SK-N-SH (cell line): ENCODE data around the gene CELF2.

Experiments
- FOSL2 ChIP-seq: IDR thresholded peaks from 2 replicates; pipeline ENCODE4 v1.4.0; 2012; ENCODE audit warnings: low read depth, mild to moderate bottlenecking, moderate library complexity, borderline replicate concordance
- NRF1 ChIP-seq: IDR thresholded peaks from 2 replicates; pipeline ENCODE4 v1.6.1; 2012; ENCODE audit warnings: low read depth, mild to moderate bottlenecking, low read length
- POLR2AphosphoS5 ChIP-seq: IDR thresholded peaks from 2 replicates; pipeline ENCODE4 v1.6.1; 2012; ENCODE audit warnings: low read depth, low read length
- RAD21 ChIP-seq: IDR thresholded peaks from 2 replicates; pipeline ENCODE4 v1.6.1; 2012; ENCODE audit warnings: mild to moderate bottlenecking, low read length
- RFX5 ChIP-seq: IDR thresholded peaks from 2 replicates; pipeline ENCODE4 v1.6.1; 2012; ENCODE audit warnings: mild to moderate bottlenecking, improper control_type of control experiment, low read length
- SIN3A ChIP-seq: IDR thresholded peaks from 2 replicates; pipeline ENCODE4 v1.6.1; 2012; ENCODE audit warnings: low read depth, mild to moderate bottlenecking, low read length, moderate library complexity, borderline replicate concordance
- YY1 ChIP-seq: IDR thresholded peaks from 2 replicates; pipeline ENCODE4 v1.4.0; 2012; ENCODE audit warnings: low read depth, mild to moderate bottlenecking
- TF ChIP-seq, protein P1 (sequence below): fragments of 200-600 bp; sonication (generic); IDR thresholded peaks from 2 replicates; pipeline ENCODE4 v1.6.1; 2017; ENCODE audit warnings: antibody characterized with exemption, mild to moderate bottlenecking, moderate library complexity
- TF ChIP-seq, protein P2 (sequence below): fragments of 150-350 bp; IDR thresholded peaks from 2 replicates; pipeline ENCODE4 v1.6.1; 2017; ENCODE audit warnings: antibody characterized with exemption, low read length, low read depth, borderline replicate concordance
- TF ChIP-seq, protein P3 (sequence below): IDR thresholded peaks from 2 replicates; pipeline ENCODE4 v1.6.1; 2012; ENCODE audit warnings: mild to moderate bottlenecking, low read depth, low read length, moderate library complexity
- TF ChIP-seq, protein P4 (sequence below): IDR thresholded peaks from 2 replicates; pipeline ENCODE4 v1.4.0; 2012; ENCODE audit warnings: low read depth, borderline replicate concordance

DNA sequence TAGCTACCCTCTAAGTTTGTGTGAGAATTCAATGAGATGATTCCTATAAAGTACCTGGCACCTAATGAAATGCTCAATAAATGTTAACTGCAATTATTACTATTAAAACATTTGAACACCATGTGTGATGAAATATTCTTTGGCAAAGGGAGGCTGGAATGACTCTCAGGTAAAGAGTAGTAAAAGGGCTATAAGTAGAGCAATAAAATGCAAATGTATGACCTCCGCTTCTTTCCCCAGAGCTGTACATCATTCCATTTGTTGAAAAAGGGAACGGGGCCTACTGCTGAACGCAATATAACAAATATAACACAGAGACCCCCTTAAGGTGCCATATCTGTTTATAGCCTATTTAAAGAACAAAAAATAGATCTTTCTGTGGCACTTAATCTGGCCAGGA lies 27.8 kb downstream of the CELF2 start:
- TF ChIP-seq, protein P1, sequence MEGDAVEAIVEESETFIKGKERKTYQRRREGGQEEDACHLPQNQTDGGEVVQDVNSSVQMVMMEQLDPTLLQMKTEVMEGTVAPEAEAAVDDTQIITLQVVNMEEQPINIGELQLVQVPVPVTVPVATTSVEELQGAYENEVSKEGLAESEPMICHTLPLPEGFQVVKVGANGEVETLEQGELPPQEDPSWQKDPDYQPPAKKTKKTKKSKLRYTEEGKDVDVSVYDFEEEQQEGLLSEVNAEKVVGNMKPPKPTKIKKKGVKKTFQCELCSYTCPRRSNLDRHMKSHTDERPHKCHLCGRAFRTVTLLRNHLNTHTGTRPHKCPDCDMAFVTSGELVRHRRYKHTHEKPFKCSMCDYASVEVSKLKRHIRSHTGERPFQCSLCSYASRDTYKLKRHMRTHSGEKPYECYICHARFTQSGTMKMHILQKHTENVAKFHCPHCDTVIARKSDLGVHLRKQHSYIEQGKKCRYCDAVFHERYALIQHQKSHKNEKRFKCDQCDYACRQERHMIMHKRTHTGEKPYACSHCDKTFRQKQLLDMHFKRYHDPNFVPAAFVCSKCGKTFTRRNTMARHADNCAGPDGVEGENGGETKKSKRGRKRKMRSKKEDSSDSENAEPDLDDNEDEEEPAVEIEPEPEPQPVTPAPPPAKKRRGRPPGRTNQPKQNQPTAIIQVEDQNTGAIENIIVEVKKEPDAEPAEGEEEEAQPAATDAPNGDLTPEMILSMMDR = no peak
- TF ChIP-seq SIN3A = no peak
- no peak for TF ChIP-seq NRF1
- no peak for TF ChIP-seq YY1
- TF ChIP-seq, protein P2, sequence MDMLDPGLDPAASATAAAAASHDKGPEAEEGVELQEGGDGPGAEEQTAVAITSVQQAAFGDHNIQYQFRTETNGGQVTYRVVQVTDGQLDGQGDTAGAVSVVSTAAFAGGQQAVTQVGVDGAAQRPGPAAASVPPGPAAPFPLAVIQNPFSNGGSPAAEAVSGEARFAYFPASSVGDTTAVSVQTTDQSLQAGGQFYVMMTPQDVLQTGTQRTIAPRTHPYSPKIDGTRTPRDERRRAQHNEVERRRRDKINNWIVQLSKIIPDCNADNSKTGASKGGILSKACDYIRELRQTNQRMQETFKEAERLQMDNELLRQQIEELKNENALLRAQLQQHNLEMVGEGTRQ = no peak
- TF ChIP-seq, protein P3, sequence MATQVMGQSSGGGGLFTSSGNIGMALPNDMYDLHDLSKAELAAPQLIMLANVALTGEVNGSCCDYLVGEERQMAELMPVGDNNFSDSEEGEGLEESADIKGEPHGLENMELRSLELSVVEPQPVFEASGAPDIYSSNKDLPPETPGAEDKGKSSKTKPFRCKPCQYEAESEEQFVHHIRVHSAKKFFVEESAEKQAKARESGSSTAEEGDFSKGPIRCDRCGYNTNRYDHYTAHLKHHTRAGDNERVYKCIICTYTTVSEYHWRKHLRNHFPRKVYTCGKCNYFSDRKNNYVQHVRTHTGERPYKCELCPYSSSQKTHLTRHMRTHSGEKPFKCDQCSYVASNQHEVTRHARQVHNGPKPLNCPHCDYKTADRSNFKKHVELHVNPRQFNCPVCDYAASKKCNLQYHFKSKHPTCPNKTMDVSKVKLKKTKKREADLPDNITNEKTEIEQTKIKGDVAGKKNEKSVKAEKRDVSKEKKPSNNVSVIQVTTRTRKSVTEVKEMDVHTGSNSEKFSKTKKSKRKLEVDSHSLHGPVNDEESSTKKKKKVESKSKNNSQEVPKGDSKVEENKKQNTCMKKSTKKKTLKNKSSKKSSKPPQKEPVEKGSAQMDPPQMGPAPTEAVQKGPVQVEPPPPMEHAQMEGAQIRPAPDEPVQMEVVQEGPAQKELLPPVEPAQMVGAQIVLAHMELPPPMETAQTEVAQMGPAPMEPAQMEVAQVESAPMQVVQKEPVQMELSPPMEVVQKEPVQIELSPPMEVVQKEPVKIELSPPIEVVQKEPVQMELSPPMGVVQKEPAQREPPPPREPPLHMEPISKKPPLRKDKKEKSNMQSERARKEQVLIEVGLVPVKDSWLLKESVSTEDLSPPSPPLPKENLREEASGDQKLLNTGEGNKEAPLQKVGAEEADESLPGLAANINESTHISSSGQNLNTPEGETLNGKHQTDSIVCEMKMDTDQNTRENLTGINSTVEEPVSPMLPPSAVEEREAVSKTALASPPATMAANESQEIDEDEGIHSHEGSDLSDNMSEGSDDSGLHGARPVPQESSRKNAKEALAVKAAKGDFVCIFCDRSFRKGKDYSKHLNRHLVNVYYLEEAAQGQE = no peak
- no peak for TF ChIP-seq POLR2AphosphoS5
- no peak for TF ChIP-seq FOSL2
- TF ChIP-seq RFX5 = no peak
- TF ChIP-seq, protein P4, sequence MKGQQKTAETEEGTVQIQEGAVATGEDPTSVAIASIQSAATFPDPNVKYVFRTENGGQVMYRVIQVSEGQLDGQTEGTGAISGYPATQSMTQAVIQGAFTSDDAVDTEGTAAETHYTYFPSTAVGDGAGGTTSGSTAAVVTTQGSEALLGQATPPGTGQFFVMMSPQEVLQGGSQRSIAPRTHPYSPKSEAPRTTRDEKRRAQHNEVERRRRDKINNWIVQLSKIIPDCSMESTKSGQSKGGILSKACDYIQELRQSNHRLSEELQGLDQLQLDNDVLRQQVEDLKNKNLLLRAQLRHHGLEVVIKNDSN = no peak
- no peak for TF ChIP-seq RAD21
